ENCODE data around the gene VAV1. TPM values are rescaled to one million over a fixed set of nuclear protein-coding genes. Genes with fewer than 3 reads are reported as not detected.

The VAV1 gene
- total and polyA plus RNA-seq, 10 of the 15 experiments (the other 5 are each of a cell fraction or from before 2014, with no cell fraction given), result 1.6 to 76.8 (median 40.7) TPM

- TF ChIP-seq KDM1A (IDR thresholded peaks at IDR 0.05; ENCODE audit: borderline replicate concordance) (peak; percentile 81; the same call in 1 of the 2 replicates), BCL3 (IDR thresholded peaks at IDR 0.05; ENCODE audit: borderline replicate concordance, insufficient read depth, low read depth, low read length, poor library complexity, severe bottlenecking) (peak; percentile 40), SMARCA5 (IDR thresholded peaks at IDR 0.05) (peak; percentile 100), TCF3 (IDR thresholded peaks at IDR 0.05; ENCODE audit: borderline replicate concordance, insufficient read depth, low read depth, low read length) (peak; percentile 77; the same call in 1 of the 2 replicates), RELB (IDR thresholded peaks at IDR 0.05; ENCODE audit: low read depth) (no peak), RB1 (IDR thresholded peaks at IDR 0.05; ENCODE audit: borderline replicate concordance) (peak; percentile 46; the same call in 1 of the 2 replicates), CREM (IDR thresholded peaks at IDR 0.05; ENCODE audit: low read depth) (no peak; the same call in 1 of the 2 replicates), ZSCAN29 (IDR thresholded peaks at IDR 0.05) (no peak), EGR1 (IDR thresholded peaks at IDR 0.05; ENCODE audit: borderline replicate concordance in 1 of 2, low read depth in 2 of 2, low read length in 2 of 2) (peak in 1 of 2 experiments; percentile 91; a peak in 2 of 3 replicates), PKNOX1 (IDR thresholded peaks at IDR 0.05) (peak; percentile 87), POLR2A (IDR thresholded peaks at IDR 0.05; ENCODE audit: low read depth, low read length) (peak; percentile 98), TAF1 (IDR thresholded peaks at IDR 0.05; ENCODE audit: borderline replicate concordance, low read depth, low read length) (peak; percentile 83), LARP7 (IDR thresholded peaks at IDR 0.05) (no peak), YY1 (IDR thresholded peaks at IDR 0.05; ENCODE audit: low read depth, low read length) (peak; percentile 68; the same call in 1 of the 2 replicates), SMAD1 (IDR thresholded peaks at IDR 0.05; ENCODE audit: low read depth, partially characterized antibody) (no peak), ZNF274 (IDR thresholded peaks at IDR 0.05; ENCODE audit: insufficient read depth, insufficient read length) (no peak), STAT3 (IDR thresholded peaks at IDR 0.05; ENCODE audit: low read depth, low read length) (peak; percentile 24; the same call in 1 of the 2 replicates), SIN3A (IDR thresholded peaks at IDR 0.05; ENCODE audit: low read depth, low read length) (no peak), SUPT20H (IDR thresholded peaks at IDR 0.05; ENCODE audit: borderline replicate concordance, control insufficient read depth, low read depth, low read length) (no peak), TARDBP (IDR thresholded peaks at IDR 0.05; ENCODE audit: borderline replicate concordance) (no peak), HDGF (IDR thresholded peaks at IDR 0.05) (0 out of 2 replicates have a peak, but pooled peaks have one; percentile 28), PBX3 (IDR thresholded peaks at IDR 0.05; ENCODE audit: insufficient replicate concordance, low read depth, low read length) (peak; percentile 78), SMC3 (IDR thresholded peaks at IDR 0.05; ENCODE audit: borderline replicate concordance, low read length) (peak; percentile 47; the same call in 1 of the 2 replicates), CHD1 (IDR thresholded peaks at IDR 0.05; ENCODE audit: low read depth, low read length) (no peak), SREBF1 (IDR thresholded peaks at IDR 0.05; ENCODE audit: low read length) (no peak), SMAD5 (IDR thresholded peaks at IDR 0.05; ENCODE audit: low read depth) (no peak), ZNF384 (IDR thresholded peaks at IDR 0.05; ENCODE audit: borderline replicate concordance, low read depth, low read length) (no peak)
Measured at GRCh38 chr19:6772028-6772865, at the start of gene VAV1 (continued).

Data from GM12878 (cell line).